RWPE2 (cell line): ENCODE measurements around the gene WDR43.

Experiments
- ATAC-seq: fragments of 200-7000 bp; cut with Tn5 transposase; 3 replicates; pipeline ENCODE4 v1.9.1; 2021; ENCODE audit warnings: low read depth
- DNase-seq: peaks from one replicate; pipeline ENCODE4 v3.0.0-alpha.2; 2020; ENCODE audit warnings: low spot score
- H3K27ac ChIP-seq: fragments of 450-650 bp; 2 replicates; pipeline ENCODE4 v1.5.1; 2017; ENCODE audit warnings: mild to moderate bottlenecking; ENCODE audit not compliant: poor library complexity, severe bottlenecking
- H3K27me3 ChIP-seq: fragments of 250-450 bp; sonication (Bioruptor Pico); 2 replicates; pipeline ENCODE4 v1.5.1; 2021; ENCODE audit warnings: mild to moderate bottlenecking, moderate library complexity; ENCODE audit not compliant: insufficient read depth, poor library complexity, severe bottlenecking
- H3K36me3 ChIP-seq: fragments of 250-450 bp; sonication (Bioruptor Pico); 2 replicates; pipeline ENCODE4 v1.5.1; 2020; ENCODE audit warnings: low read depth, mild to moderate bottlenecking, moderate library complexity
- H3K4me1 ChIP-seq: fragments of 250-450 bp; sonication (Bioruptor Pico); 2 replicates; pipeline ENCODE4 v1.5.1; 2021; ENCODE audit warnings: mild to moderate bottlenecking, moderate library complexity; ENCODE audit not compliant: insufficient read depth, poor library complexity, severe bottlenecking
- H3K4me3 ChIP-seq: fragments of 250-450 bp; sonication (Bioruptor Pico); 2 replicates; pipeline ENCODE4 v1.5.1; 2021; ENCODE audit warnings: mild to moderate bottlenecking, moderate library complexity; ENCODE audit not compliant: severe bottlenecking
- H3K9me3 ChIP-seq: fragments of 250-450 bp; sonication (Bioruptor Pico); 2 replicates; pipeline ENCODE4 v1.5.1; 2021; ENCODE audit warnings: mild to moderate bottlenecking, moderate library complexity; ENCODE audit not compliant: severe bottlenecking
- TF ChIP-seq, protein P1 (sequence below): fragments of 450-650 bp; IDR thresholded peaks from one replicate; pipeline ENCODE4 v1.5.1; 2017; ENCODE audit warnings: mild to moderate bottlenecking, moderate library complexity; ENCODE audit not compliant: poor library complexity, severe bottlenecking

WDR43 gene

GRCh38 chr2:28894470-28895188 is at the start of gene WDR43:
WDR43 (plus strand) TSS chr2:28894667; CDS start chr2:28894699, 32 bp downstream.
- peak within 1 kb of the TSS; percentile 87 for H3K27ac ChIP-seq
- H3K4me1 ChIP-seq = peaks cover 32% of the 10 kb centered on the region
- no peaks in the 10 kb centered on the region for H3K9me3 ChIP-seq
- TF ChIP-seq, protein P1, sequence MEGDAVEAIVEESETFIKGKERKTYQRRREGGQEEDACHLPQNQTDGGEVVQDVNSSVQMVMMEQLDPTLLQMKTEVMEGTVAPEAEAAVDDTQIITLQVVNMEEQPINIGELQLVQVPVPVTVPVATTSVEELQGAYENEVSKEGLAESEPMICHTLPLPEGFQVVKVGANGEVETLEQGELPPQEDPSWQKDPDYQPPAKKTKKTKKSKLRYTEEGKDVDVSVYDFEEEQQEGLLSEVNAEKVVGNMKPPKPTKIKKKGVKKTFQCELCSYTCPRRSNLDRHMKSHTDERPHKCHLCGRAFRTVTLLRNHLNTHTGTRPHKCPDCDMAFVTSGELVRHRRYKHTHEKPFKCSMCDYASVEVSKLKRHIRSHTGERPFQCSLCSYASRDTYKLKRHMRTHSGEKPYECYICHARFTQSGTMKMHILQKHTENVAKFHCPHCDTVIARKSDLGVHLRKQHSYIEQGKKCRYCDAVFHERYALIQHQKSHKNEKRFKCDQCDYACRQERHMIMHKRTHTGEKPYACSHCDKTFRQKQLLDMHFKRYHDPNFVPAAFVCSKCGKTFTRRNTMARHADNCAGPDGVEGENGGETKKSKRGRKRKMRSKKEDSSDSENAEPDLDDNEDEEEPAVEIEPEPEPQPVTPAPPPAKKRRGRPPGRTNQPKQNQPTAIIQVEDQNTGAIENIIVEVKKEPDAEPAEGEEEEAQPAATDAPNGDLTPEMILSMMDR = no peak
- peak; percentile 84 for ATAC-seq
- H3K4me3 ChIP-seq = peak within 1 kb of the TSS; percentile 92
- no peaks in the 10 kb centered on the region for H3K27me3 ChIP-seq
- peak; percentile 99 for DNase-seq
- H3K36me3 ChIP-seq = peaks cover 25% of the 10 kb centered on the region

DNA sequence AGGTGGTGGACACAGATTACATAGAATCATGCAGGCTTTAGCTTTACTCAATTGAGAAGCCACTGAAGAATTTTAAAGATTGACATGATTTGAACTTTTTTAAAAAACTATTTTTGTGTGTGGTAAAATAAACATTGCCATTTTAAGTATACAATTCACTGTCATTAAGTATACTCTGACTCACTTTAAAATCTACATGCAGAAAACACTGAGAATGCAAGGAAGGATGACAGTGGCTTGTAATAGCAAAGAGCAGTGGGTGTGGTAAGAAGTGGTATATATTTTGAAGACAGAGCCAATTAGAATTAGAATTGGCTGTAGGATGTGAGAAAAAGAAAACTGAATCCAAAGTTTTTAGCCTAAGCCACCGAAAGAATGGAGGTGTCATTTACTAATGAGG is 39.3 kb upstream of the WDR43 start:
- DNase-seq (no peak), ATAC-seq (no peak)
- Histone ChIP-seq H3K4me1 (no peaks in the 10 kb centered on the region), H3K27me3 (no peaks in the 10 kb centered on the region), H3K9me3 (no peaks in the 10 kb centered on the region), H3K27ac (no peak overlapping the region), H3K36me3 (peaks cover 13% of the 10 kb centered on the region), H3K4me3 (no peak overlapping the region)
- TF ChIP-seq, protein P1 = no peak

DNA sequence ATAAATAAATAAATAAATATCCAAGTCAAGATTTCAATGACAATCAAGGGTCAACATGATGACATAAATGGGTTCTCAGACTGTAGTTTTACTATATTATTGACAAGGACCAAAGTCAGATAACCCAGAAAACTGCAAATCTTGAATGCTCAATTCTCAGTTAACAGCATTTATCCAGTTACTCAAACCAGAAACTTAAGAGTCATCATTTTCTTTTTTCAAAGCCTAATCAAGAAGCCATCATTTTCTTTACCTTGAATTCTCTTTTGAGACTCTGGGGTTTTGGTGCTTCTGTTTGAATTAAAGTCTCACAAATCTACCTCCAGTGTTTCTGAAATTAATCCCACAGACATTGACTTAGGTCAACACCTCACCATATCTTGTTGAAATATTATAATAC is 38.5 kb upstream of the WDR43 start:
- no peak for DNase-seq
- Histone ChIP-seq H3K27ac (no peak overlapping the region), H3K9me3 (no peaks in the 10 kb centered on the region), H3K4me3 (no peak overlapping the region), H3K27me3 (no peaks in the 10 kb centered on the region), H3K4me1 (no peaks in the 10 kb centered on the region), H3K36me3 (peaks cover 12% of the 10 kb centered on the region)
- TF ChIP-seq, protein P1 = no peak
- ATAC-seq = no peak

DNA sequence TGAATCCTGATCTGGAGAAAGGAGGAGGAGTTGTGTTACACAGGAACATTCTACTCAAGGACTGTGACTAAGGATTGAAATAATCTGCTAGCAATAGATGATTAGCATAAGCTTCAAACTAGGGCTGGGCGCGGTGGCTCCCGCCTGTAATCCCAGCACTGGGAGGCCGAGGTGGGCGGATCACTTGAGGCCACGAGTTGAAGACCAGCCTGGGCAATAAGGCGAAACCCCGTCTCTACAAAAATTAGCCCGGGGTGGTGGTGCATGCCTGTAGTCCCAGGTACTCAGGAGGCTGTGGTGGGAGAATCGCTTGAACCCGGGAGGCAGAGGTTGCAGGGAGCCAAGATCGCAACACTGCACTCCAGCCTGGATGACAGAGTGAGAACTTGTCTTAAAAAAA is 25.9 kb upstream of the WDR43 start:
- Histone ChIP-seq H3K4me3 (peak overlapping the region; percentile 81), H3K36me3 (peaks cover 43% of the 10 kb centered on the region), H3K4me1 (no peaks in the 10 kb centered on the region), H3K27ac (no peak overlapping the region), H3K27me3 (no peaks in the 10 kb centered on the region), H3K9me3 (no peaks in the 10 kb centered on the region)
- TF ChIP-seq, protein P1 = no peak
- ATAC-seq (no peak), DNase-seq (no peak)

GRCh38 chr2:28869494-28870145 is 24.8 kb upstream of the WDR43 start:
- peak overlapping the region; percentile 3 for H3K27ac ChIP-seq
- DNase-seq (no peak), ATAC-seq (peak; percentile 46)
- H3K4me1 ChIP-seq = no peaks in the 10 kb centered on the region
- TF ChIP-seq, protein P1 = no peak
- H3K27me3 ChIP-seq = no peaks in the 10 kb centered on the region
- peaks cover 33% of the 10 kb centered on the region for H3K36me3 ChIP-seq
- H3K9me3 ChIP-seq = no peaks in the 10 kb centered on the region
- H3K4me3 ChIP-seq = peak overlapping the region; percentile 81
